CD4-positive, alpha-beta memory T cell (primary cell): ENCODE data around the gene OR9A4. TPM values are rescaled to one million over a fixed set of nuclear protein-coding genes. Genes with fewer than 3 reads are reported as not detected.

Source experiments
- CTCF ChIA-PET: fragments of 350-600 bp; sonication (Branson Sonifier 250); formaldehyde crosslinking; loops from one replicate; lab custom pipeline; 2021; ENCODE audit warnings: inconsistent platforms; ENCODE audit not compliant: partially characterized antibody; lab: Charles Lee
- POLR2A ChIA-PET: fragments of 350-600 bp; sonication (Branson Sonifier 250); formaldehyde crosslinking; loops from one replicate; lab custom pipeline; 2021; ENCODE audit not compliant: partially characterized antibody; lab: Charles Lee
- DNase-seq, 5 donors: peaks; one replicate each; pipeline versions ENCODE4 v3.0.0 to v3.0.0-alpha.2; 2020 to 2022; ENCODE audit warnings: mixed read lengths in 1 of 5
- H3K27ac ChIP-seq: one replicate; pipeline ENCODE4 v1.7.0; 2013; ENCODE audit warnings: low read depth, low read length
- H3K27me3 ChIP-seq: 2 replicates; pipeline ENCODE4 v1.7.0; 2013; ENCODE audit warnings: mild to moderate bottlenecking, low read length, moderate library complexity; ENCODE audit not compliant: insufficient read depth
- H3K36me3 ChIP-seq: 2 replicates; pipeline ENCODE4 v1.7.0; 2013; ENCODE audit warnings: mild to moderate bottlenecking, low read length, moderate library complexity; ENCODE audit not compliant: insufficient read depth
- H3K4me1 ChIP-seq: 2 replicates; pipeline ENCODE4 v1.7.0; 2013; ENCODE audit warnings: mild to moderate bottlenecking, low read length, moderate library complexity; ENCODE audit not compliant: insufficient read depth
- H3K4me3 ChIP-seq, 2 donors: one replicate each; pipeline ENCODE4 v1.7.0; 2013; ENCODE audit warnings: low read length in 2 of 2, mild to moderate bottlenecking in 1 of 2
- H3K9me3 ChIP-seq, 2 donors: one replicate each; pipeline ENCODE4 v1.7.0; 2013; ENCODE audit warnings: low read length in 2 of 2, control low read depth in 1 of 2; ENCODE audit not compliant: control insufficient read depth in 1 of 2
- H3K27ac Mint-ChIP-seq, 7 donors: one replicate each; pipeline ENCODE4 v1.8.0; 2020 to 2021; ENCODE audit warnings: mixed read lengths in 7 of 7, mild to moderate bottlenecking in 6 of 7, inconsistent platforms in 3 of 7, moderate library complexity in 3 of 7
- H3K27me3 Mint-ChIP-seq, 2 donors: one replicate each; pipeline ENCODE4 v1.8.0; 2020 to 2021; ENCODE audit warnings: mixed read lengths in 2 of 2
- H3K36me3 Mint-ChIP-seq, 2 donors: one replicate each; pipeline ENCODE4 v1.8.0; 2020 to 2021; ENCODE audit warnings: mixed read lengths in 2 of 2, inconsistent platforms in 1 of 2, mild to moderate bottlenecking in 1 of 2
- H3K4me1 Mint-ChIP-seq, 4 donors: one replicate each; pipeline ENCODE4 v1.8.0; 2020 to 2021; ENCODE audit warnings: mixed read lengths in 4 of 4, mild to moderate bottlenecking in 1 of 4
- H3K4me3 Mint-ChIP-seq, 8 donors: one replicate each; pipeline ENCODE4 v1.8.0; 2020 to 2021; ENCODE audit warnings: mixed read lengths in 8 of 8, mild to moderate bottlenecking in 7 of 8, moderate library complexity in 6 of 8, inconsistent platforms in 3 of 8
- H3K9me3 Mint-ChIP-seq, 8 donors: one replicate each; pipeline ENCODE4 v1.8.0; 2020 to 2021; ENCODE audit warnings: mixed read lengths in 8 of 8, mild to moderate bottlenecking in 5 of 8, inconsistent platforms in 3 of 8, moderate library complexity in 1 of 8
- intact Hi-C: fragments of 100-400 bp; cut with micrococcal nuclease; formaldehyde crosslinking; loops from one replicate; pipeline ENCODE4 v1.15.1; 2023
- polyA plus RNA-seq, 2 donors: library from polyadenylated mRNA; unstranded; fragments of 300-500 nt; fragmentation: Illumina TruSeq; gene quantifications; one replicate each; pipeline ENCODE4 v1.2.3, GENCODE V29; 2021
- total RNA-seq, 2 experiments: library from RNA; stranded (reverse); gene quantifications; one replicate each; pipeline ENCODE4 v1.2.3, GENCODE V29; 2021

The OR9A4 gene
- total and polyA plus RNA-seq, 4 experiments from 2014 or later = not detected

GRCh38 chr7:141915565-141915964, 634 bp upstream of the OR9A4 start:
- Mint-ChIP-seq H3K27ac (no peak overlapping the region), H3K27me3 (peaks cover 0 to 6% of the 10 kb centered on the region in 2 donors), H3K9me3 (peaks cover 0 to 5% (median 3%) of the 10 kb centered on the region in 8 donors), H3K4me3 (no peak overlapping the region), H3K4me1 (no peaks in the 10 kb centered on the region), H3K36me3 (no peaks in the 10 kb centered on the region)
- Histone ChIP-seq H3K27ac (no peak overlapping the region), H3K4me1 (no peaks in the 10 kb centered on the region), H3K36me3 (no peaks in the 10 kb centered on the region), H3K27me3 (no peaks in the 10 kb centered on the region), H3K4me3 (no peak overlapping the region), H3K9me3 (no peaks in the 10 kb centered on the region)
- intact Hi-C loops = no loop called here
- POLR2A ChIA-PET = no interaction called here
- DNase-seq = no peak
- CTCF ChIA-PET = no interaction called here

DNA sequence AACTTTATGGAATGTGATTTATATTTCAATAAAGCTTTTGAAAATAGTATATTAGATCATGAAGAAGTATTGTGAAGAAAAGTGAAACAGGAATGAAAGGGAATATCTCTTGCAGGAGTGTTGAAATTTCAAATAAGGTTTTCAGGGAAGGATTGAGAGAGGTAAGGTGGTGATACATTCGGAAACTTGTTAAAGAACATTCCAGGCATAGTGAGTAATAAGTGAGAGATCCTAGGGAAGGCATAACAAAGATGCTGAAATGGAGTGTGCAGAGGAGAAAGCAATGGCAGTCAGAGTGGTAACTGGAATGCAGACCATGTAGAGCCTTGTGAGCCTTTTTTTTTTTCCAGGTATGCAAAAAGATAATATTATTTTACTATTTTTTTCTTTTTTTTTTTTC, 4.1 kb downstream of the OR9A4 start:
- Histone ChIP-seq H3K36me3 (no peaks in the 10 kb centered on the region), H3K4me3 (no peak overlapping the region), H3K4me1 (no peaks in the 10 kb centered on the region), H3K9me3 (no peaks in the 10 kb centered on the region), H3K27me3 (no peaks in the 10 kb centered on the region), H3K27ac (no peak overlapping the region)
- H3K27me3 Mint-ChIP-seq = no peaks in the 10 kb centered on the region
- no peaks in the 10 kb centered on the region for H3K36me3 Mint-ChIP-seq
- DNase-seq = no peak
- H3K9me3 Mint-ChIP-seq = peaks cover 0 to 5% (median 3%) of the 10 kb centered on the region in 8 donors
- CTCF ChIA-PET = no interaction called here
- POLR2A ChIA-PET = no interaction called here
- no peak overlapping the region for H3K4me3 Mint-ChIP-seq
- H3K27ac Mint-ChIP-seq = no peak overlapping the region
- no peaks in the 10 kb centered on the region for H3K4me1 Mint-ChIP-seq
- intact Hi-C loops = no loop called here

DNA sequence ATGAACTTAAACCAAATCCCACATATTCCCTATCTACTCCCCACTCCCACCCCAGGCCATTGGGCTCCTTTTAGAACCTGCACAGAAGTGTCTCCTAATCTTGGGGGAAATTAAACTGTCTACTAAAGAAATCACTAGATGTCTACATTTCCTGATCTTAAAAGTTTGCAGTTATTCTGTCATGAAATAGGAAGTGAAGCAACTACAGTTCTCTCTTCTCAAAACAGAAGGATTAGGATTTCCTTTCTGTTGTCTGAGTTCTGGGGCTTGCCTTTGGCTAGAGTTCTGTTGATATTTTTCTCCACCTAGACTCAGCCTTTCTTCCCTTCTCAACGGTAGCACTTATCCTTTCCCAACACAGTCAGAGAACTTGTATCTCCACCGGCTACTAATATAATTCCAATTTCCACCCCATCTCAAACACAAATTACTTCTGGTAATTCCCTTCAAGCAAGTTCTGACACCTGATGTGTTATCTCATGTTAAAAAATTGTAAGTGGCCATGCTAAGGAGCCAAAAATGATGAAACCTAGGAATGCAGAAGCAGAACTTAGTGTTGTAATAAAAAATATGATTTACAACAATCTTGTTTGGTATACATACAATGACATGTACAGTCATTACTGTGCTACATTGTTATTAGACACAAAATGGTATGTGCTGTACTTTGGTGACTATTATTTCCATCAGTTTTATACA, 12.1 kb downstream of the OR9A4 start:
- H3K27me3 ChIP-seq = no peaks in the 10 kb centered on the region
- CTCF ChIA-PET = no interaction called here

GRCh38 chr7:141928845-141929195, 12.6 kb downstream of the OR9A4 start:
- Mint-ChIP-seq H3K36me3 (no peaks in the 10 kb centered on the region), H3K4me1 (no peaks in the 10 kb centered on the region), H3K4me3 (no peak overlapping the region), H3K27ac (no peak overlapping the region), H3K9me3 (peaks cover 0 to 18% (median 11%) of the 10 kb centered on the region in 8 donors), H3K27me3 (peaks cover 0 to 7% of the 10 kb centered on the region in 2 donors)
- H3K27ac ChIP-seq = no peak overlapping the region
- no peaks in the 10 kb centered on the region for H3K9me3 ChIP-seq
- H3K36me3 ChIP-seq = no peaks in the 10 kb centered on the region
- intact Hi-C loops = no loop called here
- no peak overlapping the region for H3K4me3 ChIP-seq
- POLR2A ChIA-PET = no interaction called here
- H3K4me1 ChIP-seq = no peaks in the 10 kb centered on the region
- DNase-seq = no peak
- CTCF ChIA-PET = no interaction called here
- no peaks in the 10 kb centered on the region for H3K27me3 ChIP-seq

More for the DNA sequence above, 12.1 kb downstream of the OR9A4 start:
- Histone ChIP-seq H3K4me1 (no peaks in the 10 kb centered on the region), H3K36me3 (no peaks in the 10 kb centered on the region), H3K9me3 (no peaks in the 10 kb centered on the region), H3K4me3 (no peak overlapping the region), H3K27ac (no peak overlapping the region)
- POLR2A ChIA-PET = no interaction called here
- intact Hi-C loops = no loop called here
- no peak overlapping the region for H3K27ac Mint-ChIP-seq
- H3K36me3 Mint-ChIP-seq = no peaks in the 10 kb centered on the region
- no peak overlapping the region for H3K4me3 Mint-ChIP-seq
- H3K4me1 Mint-ChIP-seq = no peaks in the 10 kb centered on the region
- H3K9me3 Mint-ChIP-seq = peaks cover 0 to 18% (median 11%) of the 10 kb centered on the region in 8 donors
- peaks cover 0 to 7% of the 10 kb centered on the region in 2 donors for H3K27me3 Mint-ChIP-seq
- no peak for DNase-seq

- no peak overlapping the region for H3K4me3 Mint-ChIP-seq
- no peak overlapping the region for H3K4me3 ChIP-seq
- ChIA-PET POLR2A (no interaction called here), CTCF (no interaction called here)
- H3K36me3 Mint-ChIP-seq = no peaks in the 10 kb centered on the region
- H3K9me3 ChIP-seq = no peaks in the 10 kb centered on the region
- no peaks in the 10 kb centered on the region for H3K36me3 ChIP-seq
- peaks cover 0 to 18% (median 11%) of the 10 kb centered on the region in 8 donors for H3K9me3 Mint-ChIP-seq
- no peak overlapping the region for H3K27ac Mint-ChIP-seq
- no peaks in the 10 kb centered on the region for H3K4me1 ChIP-seq
- H3K27ac ChIP-seq = no peak overlapping the region
- no peaks in the 10 kb centered on the region for H3K4me1 Mint-ChIP-seq
- peaks cover 0 to 7% of the 10 kb centered on the region in 2 donors for H3K27me3 Mint-ChIP-seq
- no peaks in the 10 kb centered on the region for H3K27me3 ChIP-seq
- intact Hi-C loops = no loop called here
- no peak for DNase-seq
Observed at GRCh38 chr7:141930211-141930610, 14.0 kb downstream of the OR9A4 start.

DNA sequence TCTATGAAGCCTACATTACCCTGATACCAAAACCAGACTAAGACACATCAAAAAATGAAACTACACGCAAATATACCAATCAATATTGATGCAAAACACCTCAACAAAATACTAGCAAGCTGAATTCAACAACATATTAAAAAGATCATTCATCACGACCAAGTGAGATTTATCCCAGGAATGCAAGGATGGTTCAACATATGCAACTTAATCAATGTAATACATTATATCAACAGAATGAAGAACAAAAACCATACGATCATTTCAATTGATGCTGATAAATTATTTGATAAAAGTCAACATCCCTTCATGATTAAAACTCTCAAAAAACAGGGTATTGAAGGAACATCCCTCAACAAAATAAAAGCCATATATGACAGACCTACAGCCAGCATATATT, 24.9 kb downstream of the OR9A4 start:
- Mint-ChIP-seq H3K9me3 (peaks cover 0 to 51% (median 24%) of the 10 kb centered on the region in 8 donors), H3K4me1 (no peaks in the 10 kb centered on the region), H3K27me3 (peaks cover 0 to 2% of the 10 kb centered on the region in 2 donors), H3K4me3 (no peak overlapping the region), H3K27ac (no peak overlapping the region), H3K36me3 (no peaks in the 10 kb centered on the region)
- Histone ChIP-seq H3K4me1 (no peaks in the 10 kb centered on the region), H3K9me3 (no peaks in the 10 kb centered on the region), H3K27ac (no peak overlapping the region), H3K27me3 (no peaks in the 10 kb centered on the region), H3K4me3 (no peak overlapping the region), H3K36me3 (no peaks in the 10 kb centered on the region)
- ChIA-PET CTCF (no interaction called here), POLR2A (no interaction called here)
- no peak for DNase-seq
- intact Hi-C loops = no loop called here

DNA sequence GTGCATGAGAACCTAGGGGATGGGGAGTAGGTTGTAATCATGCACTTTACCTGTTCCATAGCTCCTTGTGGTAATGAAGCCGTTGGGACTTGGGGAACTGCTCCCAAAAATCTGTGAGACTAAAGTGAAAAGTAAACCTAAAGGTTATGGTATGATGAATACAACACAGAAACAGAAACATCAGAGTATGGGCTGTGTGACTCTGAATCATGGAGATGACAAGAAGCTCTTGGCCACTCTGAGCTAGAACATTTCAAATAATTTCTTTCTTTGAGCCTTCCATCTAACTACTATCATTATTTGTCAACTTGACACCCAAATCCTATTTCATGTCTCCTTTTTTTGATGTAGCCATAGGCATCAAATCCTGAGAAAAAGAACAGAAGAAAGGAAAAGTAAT, 27.6 kb downstream of the OR9A4 start:
- H3K27me3 Mint-ChIP-seq = peaks cover 0 to 2% of the 10 kb centered on the region in 2 donors
- CTCF ChIA-PET = no interaction called here
- no peaks in the 10 kb centered on the region for H3K4me1 Mint-ChIP-seq
- H3K27ac ChIP-seq = no peak overlapping the region
- no peaks in the 10 kb centered on the region for H3K36me3 ChIP-seq
- H3K9me3 ChIP-seq = no peaks in the 10 kb centered on the region
- POLR2A ChIA-PET = no interaction called here
- no peak overlapping the region for H3K27ac Mint-ChIP-seq
- no peak overlapping the region for H3K4me3 ChIP-seq
- peaks cover 0 to 42% (median 23%) of the 10 kb centered on the region in 8 donors for H3K9me3 Mint-ChIP-seq
- intact Hi-C loops = no loop called here
- H3K4me3 Mint-ChIP-seq = no peak overlapping the region
- no peaks in the 10 kb centered on the region for H3K27me3 ChIP-seq
- no peaks in the 10 kb centered on the region for H3K4me1 ChIP-seq
- no peak for DNase-seq
- H3K36me3 Mint-ChIP-seq = no peaks in the 10 kb centered on the region
